ENCODE measurements around the gene USP24.
"Not testable (repeated sequence)": the region's sequence is repeated elsewhere in the genome, so short reads cannot be mapped to it uniquely, and the experiment has no call there.

USP24 gene

DNA sequence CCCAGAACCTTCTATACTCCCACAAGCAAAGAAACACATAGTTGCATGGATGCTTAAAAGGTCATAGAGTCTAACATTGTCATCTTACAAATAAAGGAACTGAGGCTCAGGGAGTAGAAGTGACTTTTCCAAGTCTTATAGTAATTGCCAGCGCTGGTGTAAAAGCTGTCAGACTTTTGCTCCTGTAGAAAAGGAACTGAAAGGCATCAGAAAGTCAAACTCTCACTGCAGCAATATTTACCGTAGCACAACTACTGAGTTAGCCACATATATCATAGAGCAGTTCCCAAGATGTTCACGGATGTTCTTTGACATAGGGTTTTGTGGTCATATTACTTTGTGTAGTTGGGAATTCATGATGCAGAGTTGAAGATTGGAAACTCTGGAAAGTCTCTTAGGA lies 16.6 kb upstream of the USP24 start:
- DNase-seq = no peak

- no peak for DNase-seq
These were observed 15.5 kb upstream of the USP24 start for GRCh38 chr1:55230659-55231058.

GRCh38 chr1:55229726-55230125 lies 14.6 kb upstream of the USP24 start:
- DNase-seq = not testable (repeated sequence)

- no peak for DNase-seq
These were observed 10.1 kb upstream of the USP24 start for GRCh38 chr1:55225228-55225627.

- no peak for DNase-seq
These were observed 9.6 kb upstream of the USP24 start for GRCh38 chr1:55224729-55225128.

GRCh38 chr1:55222152-55222551 lies 7.0 kb upstream of the USP24 start:
- no peak for DNase-seq

- no peak for DNase-seq
These were observed 2.2 kb upstream of the USP24 start for GRCh38 chr1:55217226-55217986.

DNA sequence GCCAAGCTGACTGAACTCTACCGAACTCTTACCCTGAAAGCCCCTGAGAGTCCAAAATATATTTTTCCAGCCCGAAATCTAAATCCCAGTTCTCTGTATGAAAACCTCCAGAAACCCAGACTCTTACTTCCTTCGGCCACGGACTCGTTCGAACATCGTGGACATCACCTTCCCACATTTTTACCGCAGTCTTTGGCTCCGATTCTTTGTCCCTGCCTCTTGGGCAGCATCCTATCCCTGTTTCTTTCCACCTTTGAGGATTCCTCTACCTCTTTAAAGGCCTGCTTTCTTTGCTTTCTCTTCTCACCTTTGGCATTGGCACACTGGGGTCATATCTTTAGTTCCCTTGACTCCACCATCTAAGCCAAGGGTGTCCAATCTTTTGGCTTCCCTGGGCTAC lies 932 bp upstream of the USP24 start:
- DNase-seq = no peak

DNA sequence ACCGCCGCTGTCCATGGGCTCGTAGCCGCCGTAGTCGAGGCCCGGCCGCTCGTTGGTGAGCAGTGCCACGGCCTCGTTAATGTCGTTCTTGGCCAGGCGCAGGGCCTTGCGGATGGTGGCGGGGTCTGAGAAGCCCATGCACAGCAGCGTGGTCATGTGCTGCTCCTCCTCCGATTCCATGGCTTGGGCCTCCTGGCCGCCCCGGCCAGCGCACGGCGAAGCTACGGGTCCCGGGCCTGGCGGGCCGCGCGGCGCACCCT lies 300 bp downstream of the USP24 start:
- DNase-seq = peak; percentile 17

DNA sequence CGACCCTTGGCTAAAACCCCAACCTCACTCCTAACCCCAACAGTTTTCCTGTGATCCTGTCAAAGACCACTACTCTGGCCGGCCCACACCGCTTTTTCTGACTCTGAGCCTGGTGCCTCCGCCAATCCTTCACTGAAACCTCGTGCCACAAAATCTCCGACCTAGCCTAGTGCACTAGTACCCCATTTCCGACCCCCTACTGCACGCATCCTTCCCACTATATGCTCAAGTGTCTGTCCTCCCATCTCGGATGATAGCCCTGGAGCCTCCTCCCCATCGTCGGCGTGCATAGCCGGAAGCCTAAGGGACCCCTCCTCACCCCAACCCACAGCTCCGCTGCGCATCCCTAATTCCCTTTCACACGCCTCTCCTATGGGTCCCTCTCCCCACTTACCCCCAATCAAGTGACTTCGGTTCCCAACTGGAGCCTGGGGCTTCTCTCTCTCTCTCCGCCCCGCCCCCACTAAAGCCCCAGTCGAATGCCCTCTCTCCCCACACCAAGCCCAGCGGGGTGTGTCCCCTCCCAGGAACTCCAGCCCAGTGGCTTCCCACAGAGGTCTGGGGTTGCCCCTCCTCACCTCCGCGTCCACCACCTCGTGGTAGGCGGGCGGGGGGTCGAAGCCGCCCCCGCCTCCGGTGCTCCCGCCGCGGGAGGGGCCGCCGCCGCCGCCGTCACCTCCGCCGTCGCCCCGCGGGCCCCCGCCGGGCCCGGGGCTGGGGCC lies 791 bp downstream of the USP24 start:
- DNase-seq = peak; percentile 18

GRCh38 chr1:55213885-55214211 lies 1.3 kb downstream of the USP24 start:
- no peak for DNase-seq

- DNase-seq = no peak
These were observed 1.8 kb downstream of the USP24 start for GRCh38 chr1:55213151-55213884.

GRCh38 chr1:55212349-55213150 lies 2.6 kb downstream of the USP24 start:
- no peak for DNase-seq

GRCh38 chr1:55211863-55212262 lies 3.3 kb downstream of the USP24 start:
- DNase-seq = no peak

DNA sequence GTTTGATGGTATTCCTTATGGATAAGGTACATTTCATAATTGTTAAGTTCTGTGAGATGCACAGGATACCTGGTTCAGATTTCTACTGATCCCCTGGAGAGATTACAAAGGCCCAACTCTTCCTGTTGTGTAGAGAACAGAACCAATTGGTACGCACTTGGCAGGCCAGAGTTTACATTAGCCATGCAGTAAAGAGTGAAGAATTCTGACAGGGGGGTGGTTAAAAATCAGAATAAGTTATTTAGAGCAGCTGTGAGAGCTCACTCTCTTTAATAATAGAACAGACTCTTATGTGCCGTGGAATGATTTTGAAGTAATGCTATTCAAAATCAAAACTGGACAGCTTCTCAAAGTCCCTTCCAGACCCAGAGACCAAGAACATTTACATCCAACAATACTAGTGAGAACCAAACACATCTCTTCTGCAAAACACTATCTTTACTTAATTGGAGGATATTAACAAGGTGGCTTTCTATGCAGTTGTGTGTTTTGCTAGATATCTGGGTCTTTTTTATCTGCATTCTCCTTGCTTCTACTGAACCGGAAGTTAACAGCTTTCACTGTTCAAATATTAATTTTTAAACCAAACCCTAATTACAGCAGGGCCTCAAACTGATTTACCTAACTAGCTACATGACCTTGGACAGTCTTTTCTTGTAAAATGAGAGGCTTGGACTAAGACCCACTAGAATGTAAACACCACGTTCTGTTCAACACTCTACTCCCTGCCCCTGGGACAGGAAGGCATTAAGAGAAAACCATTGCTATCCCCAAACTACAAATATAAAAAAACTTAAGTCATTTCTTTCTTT lies 4.0 kb downstream of the USP24 start:
- DNase-seq = no peak

DNA sequence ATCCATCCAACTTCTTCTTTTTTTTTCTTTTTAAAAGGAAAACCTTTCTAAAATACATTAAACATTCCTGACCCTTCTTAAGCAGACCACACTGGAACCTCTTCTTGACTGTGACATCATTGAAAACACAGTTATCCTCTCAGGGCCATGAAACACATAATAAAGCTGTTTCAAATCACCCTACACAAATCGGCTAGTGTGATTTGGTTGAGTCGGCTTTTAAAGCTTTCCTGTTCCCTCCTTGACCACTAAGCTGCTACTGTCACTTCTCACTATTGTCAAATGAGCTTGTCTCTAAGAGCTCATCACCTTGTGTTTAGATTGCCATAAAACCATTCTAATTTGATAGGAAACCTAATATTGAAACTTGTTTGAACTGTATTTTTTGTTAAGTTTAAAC lies 5.9 kb downstream of the USP24 start:
- DNase-seq = no peak

- DNase-seq = no peak
These were observed 9.0 kb downstream of the USP24 start for GRCh38 chr1:55206210-55206609.

DNA sequence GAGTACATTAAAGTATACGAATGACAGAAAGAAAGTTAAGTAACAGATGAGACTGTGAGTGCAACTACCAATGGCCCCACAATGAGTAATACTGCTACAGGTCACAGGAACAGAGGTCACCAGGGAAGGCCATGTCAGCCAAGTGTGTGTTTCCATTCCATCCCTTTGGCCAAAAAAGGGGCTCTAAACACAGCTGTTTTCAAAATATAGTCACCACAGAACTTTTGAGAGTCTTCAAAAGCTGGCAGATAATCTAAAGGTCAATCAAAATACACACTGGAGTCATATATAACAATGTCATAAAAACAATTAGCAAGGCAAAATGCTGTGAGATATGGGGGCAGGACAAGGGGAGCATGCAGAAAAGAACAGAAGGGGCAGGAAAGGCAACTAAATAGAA lies 10.2 kb downstream of the USP24 start:
- DNase-seq = no peak

DNA sequence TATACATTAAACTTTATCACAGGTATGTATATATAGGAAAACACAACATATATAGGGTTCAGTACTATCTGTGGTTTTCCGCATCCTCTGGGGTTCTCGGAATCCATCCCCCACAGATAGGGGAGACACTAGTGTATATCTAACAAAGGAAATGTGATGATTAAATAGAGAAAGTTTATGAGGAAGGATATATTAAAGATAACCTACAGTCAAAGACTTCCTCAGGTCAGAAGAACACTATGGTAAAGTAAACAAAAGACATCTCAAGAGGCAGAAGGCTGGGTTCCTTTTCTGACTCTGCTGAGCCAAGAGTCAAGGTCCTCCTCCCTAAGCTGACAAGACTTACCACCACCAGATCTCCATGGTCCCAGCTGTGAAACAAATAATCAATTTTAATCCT lies 12.1 kb downstream of the USP24 start:
- DNase-seq = no peak

DNA sequence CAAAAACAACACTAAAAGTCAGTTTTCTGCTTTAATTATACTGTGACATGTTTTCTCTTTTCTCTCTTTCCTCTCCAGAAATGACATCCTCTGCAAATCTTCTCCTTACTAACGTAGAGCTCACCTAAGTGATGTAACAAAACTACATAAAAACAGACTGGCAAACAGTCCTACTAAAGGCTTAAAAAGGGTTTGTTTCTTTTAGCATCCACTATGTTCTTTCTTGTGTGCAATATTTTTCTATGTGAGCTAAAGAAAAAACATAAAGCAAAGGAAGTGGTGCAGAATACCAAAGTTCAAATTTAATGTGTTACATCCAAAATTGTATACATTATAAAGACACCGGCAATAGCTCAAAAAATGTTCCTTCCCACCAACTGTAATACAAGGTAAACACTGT lies 14.5 kb downstream of the USP24 start:
- DNase-seq = no peak

GRCh38 chr1:55199735-55200134 lies 15.4 kb downstream of the USP24 start:
- not testable (repeated sequence) for DNase-seq

GRCh38 chr1:55198044-55198443 lies 17.1 kb downstream of the USP24 start:
- DNase-seq = no peak

DNA sequence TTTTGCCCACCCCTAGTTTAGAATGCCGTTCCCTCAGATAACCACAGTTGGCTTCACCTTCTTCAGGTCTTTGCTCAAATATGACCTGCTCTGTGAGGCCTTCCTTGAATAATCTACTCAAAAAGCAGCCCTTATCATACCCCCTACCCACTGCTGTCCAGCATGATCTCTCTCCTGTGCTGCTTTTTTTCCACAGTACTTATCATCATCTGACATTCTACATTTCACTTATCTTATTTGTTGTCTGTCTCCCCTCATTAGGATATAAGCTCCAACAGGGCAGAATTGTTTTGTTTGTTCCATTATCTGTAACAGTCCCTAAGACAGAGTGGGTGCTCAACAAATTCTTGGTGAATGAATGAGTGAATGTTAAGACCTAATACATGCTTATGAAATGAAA lies 18.1 kb downstream of the USP24 start:
- DNase-seq = no peak

Data from NCI-H1105 (cell line).